ENCODE measurements around the gene LRP5.
"Not testable (repeated sequence)": the region's sequence is repeated elsewhere in the genome, so short reads cannot be mapped to it uniquely, and the experiment has no call there.

DNA sequence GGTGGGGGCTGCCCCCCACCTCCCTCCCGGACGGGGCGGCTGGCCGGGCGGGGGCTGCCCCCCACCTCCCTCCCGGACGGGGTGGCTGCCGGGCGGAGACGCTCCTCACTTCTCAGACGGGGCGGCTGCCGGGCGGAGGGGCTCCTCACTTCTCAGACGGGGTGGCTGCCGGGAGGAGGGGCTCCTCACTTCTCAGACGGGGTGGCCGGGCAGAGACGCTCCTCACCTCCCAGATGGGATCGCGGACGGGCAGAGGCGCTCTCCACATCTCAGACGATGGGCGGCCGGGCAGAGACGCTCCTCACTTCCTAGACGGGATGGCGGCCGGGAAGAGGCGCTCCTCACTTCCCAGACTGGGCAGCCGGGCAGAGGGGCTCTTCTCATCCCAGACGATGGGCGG, 163.2 kb downstream of the LRP5 start:
- TF ChIP-seq, protein P1, sequence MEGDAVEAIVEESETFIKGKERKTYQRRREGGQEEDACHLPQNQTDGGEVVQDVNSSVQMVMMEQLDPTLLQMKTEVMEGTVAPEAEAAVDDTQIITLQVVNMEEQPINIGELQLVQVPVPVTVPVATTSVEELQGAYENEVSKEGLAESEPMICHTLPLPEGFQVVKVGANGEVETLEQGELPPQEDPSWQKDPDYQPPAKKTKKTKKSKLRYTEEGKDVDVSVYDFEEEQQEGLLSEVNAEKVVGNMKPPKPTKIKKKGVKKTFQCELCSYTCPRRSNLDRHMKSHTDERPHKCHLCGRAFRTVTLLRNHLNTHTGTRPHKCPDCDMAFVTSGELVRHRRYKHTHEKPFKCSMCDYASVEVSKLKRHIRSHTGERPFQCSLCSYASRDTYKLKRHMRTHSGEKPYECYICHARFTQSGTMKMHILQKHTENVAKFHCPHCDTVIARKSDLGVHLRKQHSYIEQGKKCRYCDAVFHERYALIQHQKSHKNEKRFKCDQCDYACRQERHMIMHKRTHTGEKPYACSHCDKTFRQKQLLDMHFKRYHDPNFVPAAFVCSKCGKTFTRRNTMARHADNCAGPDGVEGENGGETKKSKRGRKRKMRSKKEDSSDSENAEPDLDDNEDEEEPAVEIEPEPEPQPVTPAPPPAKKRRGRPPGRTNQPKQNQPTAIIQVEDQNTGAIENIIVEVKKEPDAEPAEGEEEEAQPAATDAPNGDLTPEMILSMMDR (IDR thresholded peaks at IDR 0.05; ENCODE audit: poor library complexity) = not testable (repeated sequence)
- not testable (repeated sequence) for TF ChIP-seq EZH2 (IDR thresholded peaks at IDR 0.05; ENCODE audit: borderline replicate concordance)
